Hepatocyte (in vitro differentiated cells): ENCODE measurements around the gene IGF2BP1. TPM values are rescaled to one million over a fixed set of nuclear protein-coding genes. Genes with fewer than 3 reads are reported as not detected.

Source experiments
- DNase-seq: peaks from one replicate; pipeline ENCODE4 v3.0.0-alpha.2; 2016; ENCODE audit warnings: low spot score
- H2AFZ ChIP-seq: fragments of 200-600 bp; sonication (generic); 2 replicates; pipeline ENCODE4 v1.6.0; 2016; ENCODE audit warnings: antibody characterized with exemption, mild to moderate bottlenecking
- H3K27ac ChIP-seq: fragments of 200-600 bp; sonication (generic); 2 replicates; pipeline ENCODE4 v1.5.1; 2016; ENCODE audit warnings: mild to moderate bottlenecking
- H3K27me3 ChIP-seq: fragments of 200-600 bp; sonication (generic); 2 replicates; pipeline ENCODE4 v1.6.1; 2016
- H3K36me3 ChIP-seq: fragments of 200-600 bp; sonication (generic); replicated peaks from 2 replicates; pipeline ENCODE4 v1.5.1; 2016; ENCODE audit warnings: low read depth; ENCODE audit not compliant: insufficient read depth
- H3K4me1 ChIP-seq: fragments of 200-600 bp; sonication (generic); 2 replicates; pipeline ENCODE4 v1.5.1; 2016; ENCODE audit warnings: mild to moderate bottlenecking, moderate library complexity; ENCODE audit not compliant: insufficient read depth
- H3K4me2 ChIP-seq: fragments of 200-600 bp; sonication (generic); 2 replicates; pipeline ENCODE4 v1.6.0; 2016
- H3K4me3 ChIP-seq: fragments of 200-600 bp; sonication (generic); 2 replicates; pipeline ENCODE4 v1.5.1; 2016; ENCODE audit warnings: mild to moderate bottlenecking
- H3K79me2 ChIP-seq: fragments of 200-600 bp; sonication (generic); 2 replicates; pipeline ENCODE4 v1.6.0; 2017; ENCODE audit warnings: mild to moderate bottlenecking
- H3K9me2 ChIP-seq: fragments of 200-600 bp; sonication (generic); replicated peaks from 2 replicates; pipeline ENCODE4 v1.6.0; 2017; ENCODE audit warnings: mild to moderate bottlenecking; ENCODE audit not compliant: insufficient read depth
- H3K9me3 ChIP-seq: fragments of 200-600 bp; sonication (generic); 2 replicates; pipeline ENCODE4 v1.5.1; 2016; ENCODE audit warnings: low read depth, mild to moderate bottlenecking
- H4K20me1 ChIP-seq: fragments of 200-600 bp; sonication (generic); 2 replicates; pipeline ENCODE4 v1.6.0; 2016; ENCODE audit warnings: mild to moderate bottlenecking; ENCODE audit not compliant: insufficient read depth, poor library complexity, severe bottlenecking
- EZH2 ChIP-seq: fragments of 200-600 bp; sonication (generic); IDR thresholded peaks from 2 replicates; pipeline ENCODE4 v1.6.1; 2016; ENCODE audit warnings: antibody characterized with exemption, mild to moderate bottlenecking, borderline replicate concordance
- EZH2phosphoT487 ChIP-seq: fragments of 200-600 bp; sonication (generic); IDR thresholded peaks from one replicate; pipeline ENCODE4 v1.6.1; 2018; ENCODE audit warnings: antibody characterized with exemption, mild to moderate bottlenecking, low read depth, moderate library complexity; ENCODE audit not compliant: unreplicated experiment, severe bottlenecking
- WGBS: methylation state at CpG from one replicate; pipeline ENCODE4 v1.1.6; 2016; ENCODE audit warnings: low lambda C conversion rate; ENCODE audit errors: missing lambda C conversion rate; 5-methylcytosine and 5-hydroxymethylcytosine counted together
- polyA plus RNA-seq: library from polyadenylated mRNA; unstranded; fragments of >200 nt; fragmentation: Nextera tagmentation; extraction: Ambion mirVana; gene quantifications from 2 replicates; pipeline ENCODE4 v1.2.1, GENCODE V29; 2016
- total RNA-seq: library from RNA; depleted of rRNA; stranded (reverse); fragments of >200 nt; gene quantifications from 2 replicates; pipeline ENCODE4 v1.2.3, GENCODE V29; 2014
- TF ChIP-seq, protein P1 (sequence below): fragments of 200-600 bp; sonication (generic); IDR thresholded peaks from 2 replicates; pipeline ENCODE4 v1.5.1; 2016; ENCODE audit warnings: antibody characterized with exemption, mild to moderate bottlenecking; ENCODE audit not compliant: poor library complexity

The IGF2BP1 gene
- total and polyA plus RNA-seq, 2 experiments from 2014 or later, result 40.7 to 50.0 TPM

DNA sequence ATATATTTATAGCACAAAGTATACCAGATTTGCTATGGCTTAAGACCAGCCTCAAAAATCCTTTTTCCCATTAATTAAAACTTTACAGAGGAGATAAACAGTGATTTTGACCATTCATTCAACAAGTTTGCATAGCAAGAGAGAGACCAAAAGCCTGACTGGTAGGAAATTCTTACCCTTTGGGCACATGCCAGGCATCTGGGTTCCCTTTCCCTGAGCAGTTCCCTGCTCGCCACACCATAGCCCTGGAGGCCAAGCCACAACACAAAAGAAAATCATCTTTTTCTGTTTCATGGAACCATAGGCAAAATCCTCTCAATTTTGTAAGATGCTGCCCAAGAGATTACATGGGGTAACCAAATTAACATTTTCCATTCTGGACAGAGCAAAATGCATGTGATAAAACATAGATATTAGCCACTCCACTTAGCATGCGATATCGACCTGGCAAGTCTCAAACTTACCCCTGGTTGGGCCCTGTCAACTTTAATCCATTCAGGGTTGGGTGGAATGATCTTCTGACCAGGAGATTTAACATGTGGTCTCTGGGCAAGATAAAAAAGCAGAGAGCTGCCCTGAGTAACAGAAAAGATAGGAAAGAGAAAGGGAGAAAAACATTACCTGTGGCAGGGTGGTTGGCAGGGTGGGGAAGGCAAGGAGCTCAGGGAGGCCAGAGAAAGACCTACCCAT is 77.8 kb downstream of the IGF2BP1 start:
- no peak for DNase-seq
- no peaks in the 10 kb centered on the region for H3K9me2 ChIP-seq
- H3K27me3 ChIP-seq, result no peaks in the 10 kb centered on the region
- no peak overlapping the region for H3K4me2 ChIP-seq
- no peak overlapping the region for H2AFZ ChIP-seq
- H3K79me2 ChIP-seq, result no peaks in the 10 kb centered on the region
- TF ChIP-seq EZH2phosphoT487, result no peak
- TF ChIP-seq EZH2, result no peak
- TF ChIP-seq, protein P1, sequence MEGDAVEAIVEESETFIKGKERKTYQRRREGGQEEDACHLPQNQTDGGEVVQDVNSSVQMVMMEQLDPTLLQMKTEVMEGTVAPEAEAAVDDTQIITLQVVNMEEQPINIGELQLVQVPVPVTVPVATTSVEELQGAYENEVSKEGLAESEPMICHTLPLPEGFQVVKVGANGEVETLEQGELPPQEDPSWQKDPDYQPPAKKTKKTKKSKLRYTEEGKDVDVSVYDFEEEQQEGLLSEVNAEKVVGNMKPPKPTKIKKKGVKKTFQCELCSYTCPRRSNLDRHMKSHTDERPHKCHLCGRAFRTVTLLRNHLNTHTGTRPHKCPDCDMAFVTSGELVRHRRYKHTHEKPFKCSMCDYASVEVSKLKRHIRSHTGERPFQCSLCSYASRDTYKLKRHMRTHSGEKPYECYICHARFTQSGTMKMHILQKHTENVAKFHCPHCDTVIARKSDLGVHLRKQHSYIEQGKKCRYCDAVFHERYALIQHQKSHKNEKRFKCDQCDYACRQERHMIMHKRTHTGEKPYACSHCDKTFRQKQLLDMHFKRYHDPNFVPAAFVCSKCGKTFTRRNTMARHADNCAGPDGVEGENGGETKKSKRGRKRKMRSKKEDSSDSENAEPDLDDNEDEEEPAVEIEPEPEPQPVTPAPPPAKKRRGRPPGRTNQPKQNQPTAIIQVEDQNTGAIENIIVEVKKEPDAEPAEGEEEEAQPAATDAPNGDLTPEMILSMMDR, result no peak
- no peaks in the 10 kb centered on the region for H3K36me3 ChIP-seq
- no peaks in the 10 kb centered on the region for H3K9me3 ChIP-seq
- H4K20me1 ChIP-seq, result no peaks in the 10 kb centered on the region
- H3K4me1 ChIP-seq, result peaks cover 5% of the 10 kb centered on the region
- H3K27ac ChIP-seq, result no peak overlapping the region
- WGBS, result 79% methylated on average over 3 of the region's 3 CpGs
- no peak overlapping the region for H3K4me3 ChIP-seq

DNA sequence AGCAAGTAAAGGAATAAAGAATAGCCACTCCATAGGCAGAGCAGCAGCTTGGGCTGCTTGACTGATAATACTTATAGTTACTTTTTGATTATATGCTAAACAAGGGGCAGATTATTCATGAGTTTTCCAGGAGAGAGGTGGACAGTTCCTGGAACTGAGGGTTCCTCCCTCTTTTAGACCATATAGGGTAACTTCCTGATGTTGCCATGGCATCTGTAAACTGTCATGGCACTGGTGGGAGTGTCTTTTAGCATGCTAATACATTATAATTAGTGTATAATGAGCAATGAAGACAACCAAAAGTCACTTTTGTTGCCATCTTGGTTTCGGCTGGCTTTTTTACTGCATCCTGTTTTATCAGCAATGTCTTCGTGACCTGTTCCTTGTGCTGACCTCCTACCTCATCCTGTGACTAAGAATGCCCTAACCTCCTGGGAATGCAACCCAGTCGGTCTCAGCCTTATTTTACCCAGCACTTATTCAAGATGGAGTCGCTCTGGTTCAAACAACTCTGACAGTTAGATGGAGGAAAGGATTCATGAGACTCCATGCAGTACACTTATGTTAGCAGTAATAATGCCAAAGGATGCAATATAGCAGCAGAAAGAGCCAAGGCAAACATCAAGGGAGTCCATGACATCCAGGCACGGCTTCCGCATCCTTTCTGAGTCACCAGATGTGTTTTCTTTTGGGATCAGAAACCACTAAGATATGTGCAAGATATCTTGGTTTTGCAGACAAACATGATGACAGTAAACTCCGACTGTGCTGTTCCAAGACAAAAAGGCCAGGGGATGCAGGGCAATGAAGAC is 79.6 kb downstream of the IGF2BP1 start:
- H3K9me3 ChIP-seq, result no peaks in the 10 kb centered on the region
- H3K27ac ChIP-seq, result no peak overlapping the region
- H3K9me2 ChIP-seq, result no peaks in the 10 kb centered on the region
- H3K4me2 ChIP-seq, result no peak overlapping the region
- H3K79me2 ChIP-seq, result no peaks in the 10 kb centered on the region
- no peak overlapping the region for H2AFZ ChIP-seq
- WGBS, result 76% methylated on average over 7 of the region's 7 CpGs
- H3K36me3 ChIP-seq, result no peaks in the 10 kb centered on the region
- TF ChIP-seq EZH2, result no peak
- no peak for TF ChIP-seq EZH2phosphoT487
- TF ChIP-seq, protein P1, result no peak
- DNase-seq, result no peak
- H4K20me1 ChIP-seq, result no peaks in the 10 kb centered on the region
- H3K27me3 ChIP-seq, result no peaks in the 10 kb centered on the region
- peaks cover 12% of the 10 kb centered on the region for H3K4me1 ChIP-seq
- no peak overlapping the region for H3K4me3 ChIP-seq

DNA sequence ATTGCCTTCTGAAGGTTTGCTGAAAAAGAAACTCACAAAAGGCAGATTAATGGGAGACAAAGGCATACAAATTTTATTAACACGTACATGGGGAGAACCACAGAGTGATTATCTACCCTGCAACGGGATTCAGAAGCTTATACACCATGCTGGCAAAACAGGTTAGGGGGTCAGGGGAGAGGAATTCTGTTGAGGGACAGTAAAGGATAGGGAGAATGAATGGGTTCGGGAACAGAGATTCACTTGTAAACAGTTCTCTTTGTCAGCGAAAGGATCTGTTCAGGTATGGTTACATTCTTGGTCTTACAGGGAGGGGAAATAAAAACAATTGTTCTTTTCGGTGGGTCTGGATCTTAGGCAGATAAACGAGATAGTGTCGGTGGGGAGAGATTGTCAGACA is 81.1 kb downstream of the IGF2BP1 start:
- Histone ChIP-seq H3K27ac (no peak overlapping the region), H3K4me3 (no peak overlapping the region), H3K79me2 (no peaks in the 10 kb centered on the region), H2AFZ (no peak overlapping the region), H3K9me2 (no peaks in the 10 kb centered on the region), H3K4me2 (no peak overlapping the region), H3K4me1 (peaks cover 12% of the 10 kb centered on the region), H3K27me3 (no peaks in the 10 kb centered on the region), H3K36me3 (no peaks in the 10 kb centered on the region), H4K20me1 (no peaks in the 10 kb centered on the region), H3K9me3 (no peaks in the 10 kb centered on the region)
- no peak for TF ChIP-seq EZH2phosphoT487
- TF ChIP-seq, protein P1, result no peak
- TF ChIP-seq EZH2, result no peak
- no peak for DNase-seq
- WGBS, result 63% methylated on average over 7 of the region's 7 CpGs
